Ishikawa (cell line): ENCODE measurements around the gene PTTG1IP.

Source experiments
- CEBPB ChIP-seq: IDR thresholded peaks from 2 replicates; pipeline ENCODE4 v1.6.1; 2012
- CREB1 ChIP-seq: IDR thresholded peaks from 2 replicates; pipeline ENCODE4 v1.6.1; 2012; ENCODE audit warnings: low read depth
- EGR1 ChIP-seq: IDR thresholded peaks from 2 replicates; pipeline ENCODE4 v1.6.1; 2012
- EP300 ChIP-seq: IDR thresholded peaks from 2 replicates; pipeline ENCODE4 v1.6.1; 2012; ENCODE audit warnings: borderline replicate concordance
- FOXM1 ChIP-seq: IDR thresholded peaks from 2 replicates; pipeline ENCODE4 v1.6.1; 2012; ENCODE audit warnings: low read depth, borderline replicate concordance
- MAX ChIP-seq: IDR thresholded peaks from 2 replicates; pipeline ENCODE4 v1.6.1; 2012
- NFIC ChIP-seq: IDR thresholded peaks from 2 replicates; pipeline ENCODE4 v1.6.1; 2012
- RAD21 ChIP-seq: IDR thresholded peaks from 2 replicates; pipeline ENCODE4 v1.6.1; 2012; ENCODE audit warnings: low read depth
- TCF12 ChIP-seq: IDR thresholded peaks from 2 replicates; pipeline ENCODE4 v1.6.1; 2012; ENCODE audit warnings: low read depth
- TEAD4 ChIP-seq: IDR thresholded peaks from 2 replicates; pipeline ENCODE4 v1.6.1; 2012
- YY1 ChIP-seq: IDR thresholded peaks from 2 replicates; pipeline ENCODE4 v1.6.1; 2012; ENCODE audit warnings: low read depth
- ZBTB7A ChIP-seq: IDR thresholded peaks from 2 replicates; pipeline ENCODE4 v1.6.1; 2012; ENCODE audit warnings: low read depth

- TF ChIP-seq NFIC = no peak
- TF ChIP-seq TEAD4 = no peak
- no peak for TF ChIP-seq EP300
- TF ChIP-seq TCF12 = no peak
- no peak for TF ChIP-seq CREB1
- no peak for TF ChIP-seq CEBPB
- no peak for TF ChIP-seq EGR1
- no peak for TF ChIP-seq YY1
- no peak for TF ChIP-seq RAD21
- no peak for TF ChIP-seq FOXM1
- no peak for TF ChIP-seq MAX
- TF ChIP-seq ZBTB7A = no peak
These were observed 37.0 kb upstream of the PTTG1IP start for GRCh38 chr21:44910229-44911067.
